Mucosa of descending colon (tissue), 3 donors: ENCODE results near the gene NTF3. TPM values are rescaled to one million over a fixed set of nuclear protein-coding genes. Genes with fewer than 3 reads are reported as not detected.

Source experiments
- ATAC-seq: fragments of 200-7000 bp; cut with Tn5 transposase; one replicate; pipeline ENCODE4 v1.9.1; 2020; ENCODE audit warnings: mild to moderate bottlenecking, moderate library complexity
- DNase-seq, 3 donors: peaks; one replicate each; pipeline ENCODE4 v3.0.0-alpha.2; 2020
- H3K36me3 ChIP-seq: fragments of 200-600 bp; one replicate; pipeline ENCODE4 v1.8.0; 2021; ENCODE audit warnings: low read depth, mild to moderate bottlenecking
- H3K4me1 ChIP-seq: fragments of 200-600 bp; one replicate; pipeline ENCODE4 v1.8.0; 2021; ENCODE audit warnings: low read depth, mild to moderate bottlenecking
- H3K4me3 ChIP-seq: fragments of 200-600 bp; one replicate; pipeline ENCODE4 v1.8.0; 2021; ENCODE audit warnings: mild to moderate bottlenecking
- H3K9me3 ChIP-seq: fragments of 200-600 bp; one replicate; pipeline ENCODE4 v1.8.0; 2021; ENCODE audit warnings: mild to moderate bottlenecking
- CTCF ChIP-seq: fragments of 200-600 bp; IDR thresholded peaks from one replicate; pipeline ENCODE4 v1.8.0; 2022; ENCODE audit warnings: antibody characterized with exemption, mild to moderate bottlenecking
- intact Hi-C, 2 donors: fragments of 100-400 bp; cut with DNase I in 1 of 2; cut with micrococcal nuclease in 1 of 2; formaldehyde crosslinking; loops; one replicate each; pipeline versions ENCODE4 v1.11.0 to v1.11.1; 2022; cut with DNase I, micrococcal nuclease
- total RNA-seq, 3 donors: library from RNA; stranded (reverse); fragmentation: NEBNext Ultra II Directional in 2 of 3; extraction: Animal tissue kit (Norgen Biotek cat#: 25700) in 2 of 3; gene quantifications; one replicate each; pipeline versions ENCODE4 v1.2.1 to v1.2.4, GENCODE V29; 2021 to 2023
- donor health status: DM: no; HTN: no; CAD: no; lungs with moderate emphysema.
- donor health status: DM: no; HTN: no; CAD: no.
- donor health status: DM: no; HTN: yes; CAD: no.

The NTF3 gene
- total RNA-seq, 3 donors from 2014 or later: 0.58 to 1.4 (median 1.4) TPM

- DNase-seq (no peak), ATAC-seq (no peak)
- TF ChIP-seq CTCF: no peak
- no peaks in the 10 kb centered on the region for H3K4me1 ChIP-seq
- intact Hi-C loops: no loop called here
- no peaks in the 10 kb centered on the region for H3K36me3 ChIP-seq
- H3K4me3 ChIP-seq: no peak overlapping the region
- no peaks in the 10 kb centered on the region for H3K9me3 ChIP-seq
Measured at GRCh38 chr12:5481645-5482044, 49.7 kb downstream of the NTF3 start.

DNA sequence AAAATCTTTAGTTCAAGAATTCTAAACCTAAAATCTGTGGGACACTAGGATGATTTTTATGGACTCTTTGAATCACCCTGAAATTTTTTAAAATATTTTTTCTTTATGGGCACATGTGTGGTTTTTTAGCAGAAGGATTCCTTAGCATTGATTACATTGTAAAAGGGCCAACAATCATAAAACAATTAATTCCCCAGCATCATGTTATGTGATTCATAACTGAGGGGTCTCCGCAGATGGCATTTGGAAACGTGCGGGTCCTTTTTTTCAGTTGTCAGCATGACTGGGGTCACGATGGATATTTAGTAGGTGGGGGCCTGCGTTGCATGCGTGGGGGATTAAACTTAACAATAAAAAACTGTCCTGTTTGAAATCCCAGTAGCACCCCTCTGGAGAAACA, 52.5 kb downstream of the NTF3 start:
- intact Hi-C loops: no loop called here
- Histone ChIP-seq H3K4me3 (no peak overlapping the region), H3K4me1 (no peaks in the 10 kb centered on the region), H3K9me3 (no peaks in the 10 kb centered on the region), H3K36me3 (no peaks in the 10 kb centered on the region)
- no peak for TF ChIP-seq CTCF
- no peak for DNase-seq
- no peak for ATAC-seq

- DNase-seq (no peak), ATAC-seq (no peak)
- Histone ChIP-seq H3K36me3 (no peaks in the 10 kb centered on the region), H3K9me3 (no peaks in the 10 kb centered on the region), H3K4me1 (no peaks in the 10 kb centered on the region), H3K4me3 (no peak overlapping the region)
- no peak for TF ChIP-seq CTCF
- intact Hi-C loops: no loop called here
Measured at GRCh38 chr12:5485454-5485853, 53.5 kb downstream of the NTF3 start.

- Histone ChIP-seq H3K9me3 (no peaks in the 10 kb centered on the region), H3K4me1 (no peaks in the 10 kb centered on the region), H3K36me3 (no peaks in the 10 kb centered on the region), H3K4me3 (no peak overlapping the region)
- intact Hi-C loops: no loop called here
- ATAC-seq (no peak), DNase-seq (no peak)
- no peak for TF ChIP-seq CTCF
Measured at GRCh38 chr12:5487076-5487475, 55.2 kb downstream of the NTF3 start.

DNA sequence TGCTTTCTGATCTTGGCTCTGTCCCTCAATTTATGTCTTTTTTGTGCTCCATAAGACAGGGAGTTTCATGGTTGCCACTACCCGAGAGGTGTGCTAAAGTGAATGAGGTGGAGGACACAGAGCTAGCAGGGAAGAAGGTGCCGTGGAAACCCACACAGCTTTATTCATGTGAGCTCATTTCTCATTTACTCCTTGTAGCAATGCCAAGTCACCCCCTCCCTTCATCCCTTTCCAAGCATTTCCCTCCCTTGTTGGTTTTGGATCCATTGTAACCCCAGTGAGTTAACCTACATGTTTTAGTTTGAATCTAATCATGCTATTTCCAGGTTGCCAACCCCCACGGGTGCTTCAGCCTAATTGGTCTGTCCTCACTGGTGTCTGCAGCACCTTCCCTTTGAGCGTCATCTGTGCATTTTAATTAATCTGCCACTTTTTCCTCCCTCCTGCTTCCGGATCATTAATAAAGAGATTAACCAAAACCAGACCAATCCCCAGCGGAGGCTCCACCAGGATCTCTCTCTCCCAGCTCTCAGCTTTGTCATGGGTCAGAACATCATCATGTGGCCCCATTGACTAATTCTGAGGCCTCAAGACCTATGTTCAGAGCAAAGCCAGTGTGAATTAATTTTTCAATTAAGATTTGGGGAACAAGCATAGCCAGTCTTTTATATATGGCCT, 56.2 kb downstream of the NTF3 start:
- ATAC-seq: no peak
- intact Hi-C loops: no loop called here

More for the DNA sequence above, 56.2 kb downstream of the NTF3 start:
- no peaks in the 10 kb centered on the region for H3K4me1 ChIP-seq
- H3K36me3 ChIP-seq: no peaks in the 10 kb centered on the region
- H3K9me3 ChIP-seq: no peaks in the 10 kb centered on the region
- no peak for TF ChIP-seq CTCF
- no peak for DNase-seq
- H3K4me3 ChIP-seq: no peak overlapping the region
